K562 (cell line): ENCODE data around the gene CDC42EP5. TPM values are rescaled to one million over a fixed set of nuclear protein-coding genes. Genes with fewer than 3 reads are reported as not detected.
A peak's percentile ranks its signal among the peaks of the same experiment; 100 is the strongest.

Experiments
- CBFA2T3 ChIP-seq: fragments of 450-650 bp; IDR thresholded peaks from 2 replicates; pipeline ENCODE4 v1.6.1; 2017
- CHAMP1 ChIP-seq: fragments of 450-650 bp; IDR thresholded peaks from 2 replicates; pipeline ENCODE4 v1.6.1; 2016; ENCODE audit warnings: mild to moderate bottlenecking
- CSDE1 ChIP-seq, 2 experiments: fragments of 450-650 bp; IDR thresholded peaks; 2 replicates each; pipeline ENCODE4 v1.6.1; 2016; ENCODE audit warnings: mild to moderate bottlenecking in 1 of 2
- ELF2 ChIP-seq: fragments of 250-450 bp; sonication (Bioruptor Pico); IDR thresholded peaks from 2 replicates; pipeline ENCODE4 v1.5.0; 2021; ENCODE audit warnings: mild to moderate bottlenecking
- JUND ChIP-seq, 2 experiments: IDR thresholded peaks; 2 replicates in 1 of 2; 3 replicates in 1 of 2; pipeline ENCODE4 v1.6.1; 2011; ENCODE audit warnings: borderline replicate concordance in 2 of 2, low read depth in 2 of 2, low read length in 2 of 2, improper control_type of control experiment in 1 of 2, missing biosample characterization in 1 of 2, missing genetic modification characterization in 1 of 2, missing genetic modification reagents in 1 of 2
- KDM2B ChIP-seq: fragments of 250-450 bp; sonication (Bioruptor Pico); IDR thresholded peaks from 2 replicates; pipeline ENCODE4 v1.8.0; 2021; ENCODE audit warnings: mild to moderate bottlenecking, moderate library complexity
- MEF2A ChIP-seq: IDR thresholded peaks from 2 replicates; pipeline ENCODE4 v1.6.1; 2011; ENCODE audit warnings: low read depth, mild to moderate bottlenecking, low read length, moderate library complexity; ENCODE audit not compliant: control insufficient read depth
- MLLT1 ChIP-seq, 2 experiments: fragments of 450-650 bp; IDR thresholded peaks; 2 replicates each; pipeline ENCODE4 v1.6.1; 2016
- NKRF ChIP-seq: fragments of 450-650 bp; IDR thresholded peaks from 2 replicates; pipeline ENCODE4 v1.6.1; 2016; ENCODE audit warnings: borderline replicate concordance
- NR4A1 ChIP-seq, 2 experiments: fragments of 250-450 bp in 1 of 2; fragments of 450-650 bp in 1 of 2; sonication (Bioruptor Pico) in 1 of 2; IDR thresholded peaks; 2 replicates each; pipeline versions ENCODE4 v1.4.0 to v1.6.1; 2016 to 2020; ENCODE audit warnings: mild to moderate bottlenecking in 2 of 2, missing compliant biosample characterization in 1 of 2, missing genetic modification characterization in 1 of 2, moderate library complexity in 1 of 2
- PHF20 ChIP-seq: fragments of 450-650 bp; IDR thresholded peaks from 2 replicates; pipeline ENCODE4 v1.6.1; 2018; ENCODE audit not compliant: partially characterized antibody
- PREB ChIP-seq: sonication (generic); formaldehyde crosslinking; IDR thresholded peaks from 2 replicates; pipeline ENCODE4 v1.8.1; 2023; ENCODE audit warnings: mild to moderate bottlenecking, missing genetic modification reagents
- RAD51 ChIP-seq: fragments of 450-650 bp; IDR thresholded peaks from 2 replicates; pipeline ENCODE4 v1.7.1; 2016; ENCODE audit warnings: low read depth, mild to moderate bottlenecking, borderline replicate concordance
- TCF7L2 ChIP-seq: fragments of 150-350 bp; IDR thresholded peaks from 2 replicates; pipeline ENCODE4 v1.6.1; 2016; ENCODE audit warnings: low read depth, mild to moderate bottlenecking, low read length, moderate library complexity
- ZNF408 ChIP-seq: fragments of 250-450 bp; sonication (Bioruptor Pico); IDR thresholded peaks from 2 replicates; pipeline ENCODE4 v1.4.0; 2020; ENCODE audit warnings: low read depth, mild to moderate bottlenecking, moderate library complexity
- ZNF431 ChIP-seq: sonication (generic); formaldehyde crosslinking; IDR thresholded peaks from 2 replicates; pipeline ENCODE4 v1.8.0; 2022; ENCODE audit warnings: mild to moderate bottlenecking, missing genetic modification reagents
- ZNF592 ChIP-seq: fragments of 450-650 bp; IDR thresholded peaks from 2 replicates; pipeline ENCODE4 v1.6.1; 2017; ENCODE audit warnings: antibody characterized with exemption, mild to moderate bottlenecking
- polyA plus RNA-seq, 8 experiments: library from polyadenylated mRNA; depleted of rRNA in 4 of 8; stranded (reverse) in 5 of 8; unstranded in 3 of 8; fragments of >200 nt; fragmentation: Nextera tagmentation in 2 of 8; fragmentation: Illumina TruSeq in 1 of 8; extraction: Ambion mirVana in 2 of 8; extraction: Trizol in 1 of 8; gene quantifications; 2 replicates each; pipeline versions ENCODE4 v1.2.1 to v1.2.3, GENCODE V29; 2011 to 2014; ENCODE audit warnings: inconsistent platforms in 1 of 8, missing spikeins in 1 of 8
- total RNA-seq, 7 experiments: library from RNA; depleted of rRNA in 6 of 7; stranded (reverse); fragments of >200 nt in 6 of 7; fragmentation: Illumina TruSeq in 2 of 7; extraction: Trizol in 2 of 7; gene quantifications; 2 replicates each; pipeline versions ENCODE4 v1.2.1 to v1.2.3, GENCODE V29; 2011 to 2021; ENCODE audit warnings: low replicate concordance in 1 of 7

Gene CDC42EP5
- total and polyA plus RNA-seq, 9 of the 15 experiments (the other 6 are each of a cell fraction or from before 2014, with no cell fraction given), result 0.15 to 0.38 TPM; not detected in 7

- no peak for TF ChIP-seq CHAMP1
- TF ChIP-seq ELF2 (CRISPR knock-in tag), result no peak
- TF ChIP-seq NR4A1 (CRISPR knock-in tag; IDR thresholded peaks at IDR 0.05), result 0 out of 2 replicates have a peak, but pooled peaks have one; percentile 10
- no peak for TF ChIP-seq NR4A1 (tag; IDR thresholded peaks at IDR 0.05)
- TF ChIP-seq NKRF, result peak; percentile 74; the same call in 1 of the 2 replicates
- TF ChIP-seq PREB (CRISPR knock-in tag), result 0 out of 2 replicates have a peak, but pooled peaks have one; percentile 36
- TF ChIP-seq MEF2A, result no peak
- TF ChIP-seq RAD51, result no peak
- TF ChIP-seq TCF7L2, result no peak
- no peak for TF ChIP-seq ZNF592
- TF ChIP-seq KDM2B (CRISPR knock-in tag), result no peak
- no peak for TF ChIP-seq PHF20
- TF ChIP-seq CSDE1 (IDR thresholded peaks at IDR 0.05), result no peak
- no peak for TF ChIP-seq JUND (IDR thresholded peaks at IDR 0.05; ENCODE audit: borderline replicate concordance, low read depth, low read length)
- no peak for TF ChIP-seq JUND (tag; IDR thresholded peaks at IDR 0.05; ENCODE audit: borderline replicate concordance, low read depth, low read length)
- peak in 1 of 2 experiments; percentile 20; a peak in 1 of 4 replicates for TF ChIP-seq MLLT1 (IDR thresholded peaks at IDR 0.05)
- TF ChIP-seq CBFA2T3, result no peak
- no peak for TF ChIP-seq ZNF431 (CRISPR knock-in tag)
- no peak for TF ChIP-seq ZNF408
Measured at GRCh38 chr19:54449701-54450069, 23.4 kb downstream of the CDC42EP5 start (continued).
